Stimulated activated CD4-positive, alpha-beta T cell treated with anti-CD3 and anti-CD28 coated beads, Interleukin-15, amount 100 ng/mL, for 48 hours (primary cell): ENCODE data around the gene SH3RF3.

ENCODE experiments used
- DNase-seq, 2 donors: peaks; one replicate each; pipeline ENCODE4 v3.0.0-alpha.2; 2020; ENCODE audit warnings: low read depth in 2 of 2

SH3RF3 gene

GRCh38 chr2:109333414-109334210, 204.6 kb downstream of the SH3RF3 start:
- DNase-seq: no peak

- DNase-seq: no peak
Observed at GRCh38 chr2:109335631-109336176, 206.7 kb downstream of the SH3RF3 start.

- no peak for DNase-seq
Observed at GRCh38 chr2:109336296-109336695, 207.3 kb downstream of the SH3RF3 start.

GRCh38 chr2:109337221-109337620, 208.2 kb downstream of the SH3RF3 start:
- no peak for DNase-seq

GRCh38 chr2:109339519-109339966, 210.5 kb downstream of the SH3RF3 start:
- DNase-seq: no peak

- DNase-seq: no peak
Observed at GRCh38 chr2:109340381-109340780, 211.4 kb downstream of the SH3RF3 start.

GRCh38 chr2:109341355-109342255, 212.6 kb downstream of the SH3RF3 start:
- DNase-seq: no peak

GRCh38 chr2:109342256-109342850, 213.3 kb downstream of the SH3RF3 start:
- no peak for DNase-seq

- DNase-seq: no peak
Observed at GRCh38 chr2:109342930-109343329, 213.9 kb downstream of the SH3RF3 start.

- DNase-seq: no peak
Observed at GRCh38 chr2:109343460-109343859, 214.5 kb downstream of the SH3RF3 start.

- DNase-seq: no peak
Observed at GRCh38 chr2:109344270-109344805, 215.3 kb downstream of the SH3RF3 start.

GRCh38 chr2:109345091-109345490, 216.1 kb downstream of the SH3RF3 start:
- DNase-seq: no peak

- DNase-seq: no peak
Observed at GRCh38 chr2:109345653-109346480, 216.9 kb downstream of the SH3RF3 start.

- DNase-seq: no peak
Observed at GRCh38 chr2:109346601-109347228, 217.7 kb downstream of the SH3RF3 start.

GRCh38 chr2:109347626-109348025, 218.6 kb downstream of the SH3RF3 start:
- DNase-seq: no peak

- no peak for DNase-seq
Observed at GRCh38 chr2:109348190-109348589, 219.2 kb downstream of the SH3RF3 start.

GRCh38 chr2:109348671-109349502, 219.9 kb downstream of the SH3RF3 start:
- DNase-seq: no peak

GRCh38 chr2:109349503-109350465, 220.8 kb downstream of the SH3RF3 start:
- no peak for DNase-seq
